ENCODE data around the gene GDA.

The GDA gene

GRCh38 chr9:72149231-72149975 lies at the start of gene GDA:
GDA (plus strand) TSS chr9:72149440; CDS start chr9:72149560, 120 bp downstream.
- in situ Hi-C loops (cut with MboI; ENCODE audit: low sequenced_read_pairs), result no loop called here

- in situ Hi-C loops (cut with MboI; ENCODE audit: low sequenced_read_pairs), result no loop called here
Observed at GRCh38 chr9:72102520-72102919, 46.7 kb upstream of the GDA start.

GRCh38 chr9:72113056-72113455 lies 36.2 kb upstream of the GDA start:
- in situ Hi-C loops (cut with MboI; ENCODE audit: low sequenced_read_pairs), result no loop called here

- in situ Hi-C loops (cut with MboI; ENCODE audit: low sequenced_read_pairs), result no loop called here
Observed at GRCh38 chr9:72119853-72120252, 29.4 kb upstream of the GDA start.

GRCh38 chr9:72124947-72125346 lies 24.3 kb upstream of the GDA start:
- in situ Hi-C loops (cut with MboI; ENCODE audit: low sequenced_read_pairs), result no loop called here

GRCh38 chr9:72127753-72128152 lies 21.5 kb upstream of the GDA start:
- in situ Hi-C loops (cut with MboI; ENCODE audit: low sequenced_read_pairs), result no loop called here

- in situ Hi-C loops (cut with MboI; ENCODE audit: low sequenced_read_pairs), result no loop called here
Observed at GRCh38 chr9:72128526-72128925, 20.7 kb upstream of the GDA start.

GRCh38 chr9:72129271-72130156 lies 19.7 kb upstream of the GDA start:
- in situ Hi-C loops (cut with MboI; ENCODE audit: low sequenced_read_pairs), result no loop called here

- in situ Hi-C loops (cut with MboI; ENCODE audit: low sequenced_read_pairs), result no loop called here
Observed at GRCh38 chr9:72130321-72130720, 18.9 kb upstream of the GDA start.

- in situ Hi-C loops (cut with MboI; ENCODE audit: low sequenced_read_pairs), result no loop called here
Observed at GRCh38 chr9:72131206-72131605, 18.0 kb upstream of the GDA start.

- in situ Hi-C loops (cut with MboI; ENCODE audit: low sequenced_read_pairs), result no loop called here
Observed at GRCh38 chr9:72132052-72132451, 17.2 kb upstream of the GDA start.

GRCh38 chr9:72133365-72134035 lies 15.7 kb upstream of the GDA start:
- in situ Hi-C loops (cut with MboI; ENCODE audit: low sequenced_read_pairs), result no loop called here

GRCh38 chr9:72134801-72135200 lies 14.4 kb upstream of the GDA start:
- in situ Hi-C loops (cut with MboI; ENCODE audit: low sequenced_read_pairs), result no loop called here

- in situ Hi-C loops (cut with MboI; ENCODE audit: low sequenced_read_pairs), result no loop called here
Observed at GRCh38 chr9:72137697-72138365, 11.4 kb upstream of the GDA start.

- in situ Hi-C loops (cut with MboI; ENCODE audit: low sequenced_read_pairs), result no loop called here
Observed at GRCh38 chr9:72139226-72139625, 10.0 kb upstream of the GDA start.

- in situ Hi-C loops (cut with MboI; ENCODE audit: low sequenced_read_pairs), result no loop called here
Observed at GRCh38 chr9:72140586-72140985, 8.7 kb upstream of the GDA start.

GRCh38 chr9:72141484-72141883 lies 7.8 kb upstream of the GDA start:
- in situ Hi-C loops (cut with MboI; ENCODE audit: low sequenced_read_pairs), result no loop called here

- in situ Hi-C loops (cut with MboI; ENCODE audit: low sequenced_read_pairs), result no loop called here
Observed at GRCh38 chr9:72144756-72145492, 4.3 kb upstream of the GDA start.

GRCh38 chr9:72145733-72146505 lies 3.3 kb upstream of the GDA start:
- in situ Hi-C loops (cut with MboI; ENCODE audit: low sequenced_read_pairs), result no loop called here

- in situ Hi-C loops (cut with MboI; ENCODE audit: low sequenced_read_pairs), result no loop called here
Observed at GRCh38 chr9:72147676-72148075, 1.6 kb upstream of the GDA start.

Measured in hTERT RPE-1 (cell line).